AG04449 (cell line): ENCODE data around the gene AGK.

Experiments
- CTCF ChIA-PET: fragments of 350-600 bp; formaldehyde crosslinking; extraction: SDS; loops from one replicate; lab custom pipeline; 2021; ENCODE audit warnings: antibody characterized with exemption; lab: Yijun Ruan, JAX
- POLR2A ChIA-PET: fragments of 400-600, 350-600 bp; formaldehyde crosslinking; extraction: SDS; loops from one replicate; lab custom pipeline; 2020; ENCODE audit warnings: antibody characterized with exemption, inconsistent platforms; lab: Yijun Ruan, JAX
- DNase-seq: peaks from one replicate; pipeline ENCODE4 v3.0.0-alpha.2; 2010; ENCODE audit warnings: low read depth, low spot score
- H3K4me3 ChIP-seq: 2 replicates; pipeline ENCODE4 v1.5.1; 2011; ENCODE audit warnings: low read depth, mild to moderate bottlenecking, control low read depth, low read length
- CTCF ChIP-seq: IDR thresholded peaks from one replicate; pipeline ENCODE4 v1.5.1; 2011; ENCODE audit warnings: mild to moderate bottlenecking, moderate library complexity, low read length, control low read depth, inconsistent platforms; ENCODE audit not compliant: insufficient read depth; ENCODE audit errors: missing control alignments

Gene AGK

GRCh38 chr7:141663081-141663849 is 112.1 kb downstream of the AGK start:
- no peak overlapping the region for H3K4me3 ChIP-seq
- TF ChIP-seq CTCF: no peak
- POLR2A ChIA-PET: no interaction called here
- CTCF ChIA-PET: interaction anchor here (1.6 to 2.8 kb wide), 2 partner anchors 9 to 13 kb away, joined by 4 to 12 read pairs; no protein-coding TSS in a partner anchor
- DNase-seq: no peak

- DNase-seq: no peak
- POLR2A ChIA-PET: no interaction called here
- TF ChIP-seq CTCF: no peak
- CTCF ChIA-PET: interaction anchor here (1.1 to 2.8 kb wide), 2 partner anchors 11 to 74 kb away, joined by 3 to 12 read pairs; partner anchors contain the start of gene SSBP1
- H3K4me3 ChIP-seq: no peak overlapping the region
Measured at GRCh38 chr7:141664450-141664849, 113.2 kb downstream of the AGK start.

- DNase-seq: no peak
- H3K4me3 ChIP-seq: no peak overlapping the region
- ChIA-PET POLR2A (no interaction called here), CTCF (interaction anchor here (1.1 to 2.8 kb wide), 3 partner anchors 11 to 73 kb away, joined by 3 to 16 read pairs (median 12); partner anchors contain the start of gene SSBP1)
- TF ChIP-seq CTCF: no peak
Measured at GRCh38 chr7:141665208-141666035, 114.2 kb downstream of the AGK start.

- ChIA-PET POLR2A (no interaction called here), CTCF (interaction anchor here (2.7 kb wide), 1 partner anchor 11 kb away, joined by 16 read pairs; no protein-coding TSS in a partner anchor)
- no peak for TF ChIP-seq CTCF
- DNase-seq: no peak
- H3K4me3 ChIP-seq: no peak overlapping the region
Measured at GRCh38 chr7:141666071-141666470, 114.9 kb downstream of the AGK start.

GRCh38 chr7:141668853-141669252 is 117.6 kb downstream of the AGK start:
- ChIA-PET CTCF (interaction anchor here (1.0 to 1.1 kb wide), 2 partner anchors 15 to 134 kb away, joined by 3 to 5 read pairs; no protein-coding TSS in a partner anchor), POLR2A (no interaction called here)

More at GRCh38 chr7:141668853-141669252, 117.6 kb downstream of the AGK start:
- no peak for TF ChIP-seq CTCF
- no peak overlapping the region for H3K4me3 ChIP-seq
- DNase-seq: no peak
